ENCODE data around the gene SLC22A17.

The SLC22A17 gene

GRCh38 chr14:23380976-23381375 lies 28.3 kb upstream of the SLC22A17 start:
- no peaks in the 10 kb centered on the region for H3K36me3 ChIP-seq (ENCODE audit: control insufficient read depth, insufficient read depth, low read length)
- peaks cover 8% of the 10 kb centered on the region for H3K4me1 ChIP-seq (ENCODE audit: control insufficient read depth, insufficient read depth, low read length)
- peaks cover 27% of the 10 kb centered on the region for H3K27me3 ChIP-seq (ENCODE audit: control insufficient read depth, insufficient read depth, low read length)
- no peak overlapping the region for H3K27ac ChIP-seq (ENCODE audit: low read depth, low read length)
- no peak overlapping the region for H3K4me3 ChIP-seq (ENCODE audit: low read depth, low read length)
- no peaks in the 10 kb centered on the region for H3K9me3 ChIP-seq (ENCODE audit: control insufficient read depth, insufficient read depth, low read depth, low read length)
- no peak overlapping the region for H3K9ac ChIP-seq (ENCODE audit: low read length)

- peaks cover 8% of the 10 kb centered on the region for H3K4me1 ChIP-seq (ENCODE audit: control insufficient read depth, insufficient read depth, low read length)
- H3K9ac ChIP-seq (ENCODE audit: low read length) = no peak overlapping the region
- peaks cover 27% of the 10 kb centered on the region for H3K27me3 ChIP-seq (ENCODE audit: control insufficient read depth, insufficient read depth, low read length)
- no peak overlapping the region for H3K4me3 ChIP-seq (ENCODE audit: low read depth, low read length)
- no peak overlapping the region for H3K27ac ChIP-seq (ENCODE audit: low read depth, low read length)
- H3K9me3 ChIP-seq (ENCODE audit: control insufficient read depth, insufficient read depth, low read depth, low read length) = no peaks in the 10 kb centered on the region
- no peaks in the 10 kb centered on the region for H3K36me3 ChIP-seq (ENCODE audit: control insufficient read depth, insufficient read depth, low read length)
These were observed 27.7 kb upstream of the SLC22A17 start for GRCh38 chr14:23380197-23380914.

- H3K27me3 ChIP-seq (ENCODE audit: control insufficient read depth, insufficient read depth, low read length) = peaks cover 27% of the 10 kb centered on the region
- H3K36me3 ChIP-seq (ENCODE audit: control insufficient read depth, insufficient read depth, low read length) = no peaks in the 10 kb centered on the region
- no peaks in the 10 kb centered on the region for H3K9me3 ChIP-seq (ENCODE audit: control insufficient read depth, insufficient read depth, low read depth, low read length)
- no peak overlapping the region for H3K27ac ChIP-seq (ENCODE audit: low read depth, low read length)
- H3K9ac ChIP-seq (ENCODE audit: low read length) = no peak overlapping the region
- no peak overlapping the region for H3K4me3 ChIP-seq (ENCODE audit: low read depth, low read length)
- H3K4me1 ChIP-seq (ENCODE audit: control insufficient read depth, insufficient read depth, low read length) = peaks cover 8% of the 10 kb centered on the region
These were observed 26.9 kb upstream of the SLC22A17 start for GRCh38 chr14:23379366-23380196.

GRCh38 chr14:23378612-23379220 lies 26.0 kb upstream of the SLC22A17 start:
- H3K9ac ChIP-seq (ENCODE audit: low read length) = no peak overlapping the region
- H3K9me3 ChIP-seq (ENCODE audit: control insufficient read depth, insufficient read depth, low read depth, low read length) = no peaks in the 10 kb centered on the region
- H3K27ac ChIP-seq (ENCODE audit: low read depth, low read length) = no peak overlapping the region
- H3K4me3 ChIP-seq (ENCODE audit: low read depth, low read length) = no peak overlapping the region
- peaks cover 27% of the 10 kb centered on the region for H3K27me3 ChIP-seq (ENCODE audit: control insufficient read depth, insufficient read depth, low read length)
- no peaks in the 10 kb centered on the region for H3K36me3 ChIP-seq (ENCODE audit: control insufficient read depth, insufficient read depth, low read length)
- H3K4me1 ChIP-seq (ENCODE audit: control insufficient read depth, insufficient read depth, low read length) = peaks cover 8% of the 10 kb centered on the region

- Histone ChIP-seq H3K27me3 (ENCODE audit: control insufficient read depth, insufficient read depth, low read length) (peaks cover 27% of the 10 kb centered on the region), H3K36me3 (ENCODE audit: control insufficient read depth, insufficient read depth, low read length) (no peaks in the 10 kb centered on the region), H3K4me3 (ENCODE audit: low read depth, low read length) (no peak overlapping the region), H3K4me1 (ENCODE audit: control insufficient read depth, insufficient read depth, low read length) (peaks cover 8% of the 10 kb centered on the region), H3K9ac (ENCODE audit: low read length) (no peak overlapping the region), H3K27ac (ENCODE audit: low read depth, low read length) (no peak overlapping the region), H3K9me3 (ENCODE audit: control insufficient read depth, insufficient read depth, low read depth, low read length) (no peaks in the 10 kb centered on the region)
These were observed 25.2 kb upstream of the SLC22A17 start for GRCh38 chr14:23377573-23378563.

- no peaks in the 10 kb centered on the region for H3K36me3 ChIP-seq (ENCODE audit: control insufficient read depth, insufficient read depth, low read length)
- H3K4me3 ChIP-seq (ENCODE audit: low read depth, low read length) = no peak overlapping the region
- H3K27me3 ChIP-seq (ENCODE audit: control insufficient read depth, insufficient read depth, low read length) = peaks cover 28% of the 10 kb centered on the region
These were observed 24.5 kb upstream of the SLC22A17 start for GRCh38 chr14:23377198-23377550.

GRCh38 chr14:23376482-23377197 lies 24.0 kb upstream of the SLC22A17 start, which contains the start of gene CMTM5:
Gene CMTM5 (plus strand): TSS chr14:23377046. CDS start chr14:23377252, 206 bp downstream.
- Histone ChIP-seq H3K4me1 (ENCODE audit: control insufficient read depth, insufficient read depth, low read length) (peaks cover 8% of the 10 kb centered on the region), H3K27ac (ENCODE audit: low read depth, low read length) (no peak within 1 kb of the TSS), H3K36me3 (ENCODE audit: control insufficient read depth, insufficient read depth, low read length) (no peaks in the 10 kb centered on the region), H3K9ac (ENCODE audit: low read length) (no peak within 1 kb of the TSS), H3K27me3 (ENCODE audit: control insufficient read depth, insufficient read depth, low read length) (peaks cover 34% of the 10 kb centered on the region), H3K9me3 (ENCODE audit: control insufficient read depth, insufficient read depth, low read depth, low read length) (no peaks in the 10 kb centered on the region), H3K4me3 (ENCODE audit: low read depth, low read length) (0 out of 2 replicates have a peak within 1 kb of the TSS, but pooled peaks have one; percentile 21)

More at GRCh38 chr14:23377198-23377550, 24.5 kb upstream of the SLC22A17 start:
- Histone ChIP-seq H3K4me1 (ENCODE audit: control insufficient read depth, insufficient read depth, low read length) (peaks cover 8% of the 10 kb centered on the region), H3K9me3 (ENCODE audit: control insufficient read depth, insufficient read depth, low read depth, low read length) (no peaks in the 10 kb centered on the region), H3K27ac (ENCODE audit: low read depth, low read length) (no peak overlapping the region), H3K9ac (ENCODE audit: low read length) (no peak overlapping the region)

- Histone ChIP-seq H3K27me3 (ENCODE audit: control insufficient read depth, insufficient read depth, low read length) (peaks cover 43% of the 10 kb centered on the region), H3K4me3 (ENCODE audit: low read depth, low read length) (no peak overlapping the region), H3K9ac (ENCODE audit: low read length) (no peak overlapping the region), H3K36me3 (ENCODE audit: control insufficient read depth, insufficient read depth, low read length) (no peaks in the 10 kb centered on the region), H3K9me3 (ENCODE audit: control insufficient read depth, insufficient read depth, low read depth, low read length) (no peaks in the 10 kb centered on the region), H3K27ac (ENCODE audit: low read depth, low read length) (no peak overlapping the region), H3K4me1 (ENCODE audit: control insufficient read depth, insufficient read depth, low read length) (peaks cover 8% of the 10 kb centered on the region)
These were observed 23.0 kb upstream of the SLC22A17 start for GRCh38 chr14:23375527-23376251.

GRCh38 chr14:23373041-23373440 lies 20.4 kb upstream of the SLC22A17 start:
- Histone ChIP-seq H3K9ac (ENCODE audit: low read length) (no peak overlapping the region), H3K9me3 (ENCODE audit: control insufficient read depth, insufficient read depth, low read depth, low read length) (no peaks in the 10 kb centered on the region), H3K4me1 (ENCODE audit: control insufficient read depth, insufficient read depth, low read length) (peaks cover 8% of the 10 kb centered on the region), H3K36me3 (ENCODE audit: control insufficient read depth, insufficient read depth, low read length) (no peaks in the 10 kb centered on the region), H3K4me3 (ENCODE audit: low read depth, low read length) (no peak overlapping the region), H3K27me3 (ENCODE audit: control insufficient read depth, insufficient read depth, low read length) (peaks cover 52% of the 10 kb centered on the region), H3K27ac (ENCODE audit: low read depth, low read length) (no peak overlapping the region)
